SK-N-SH (cell line): ENCODE data around the gene OPA1. TPM values are rescaled to one million over a fixed set of nuclear protein-coding genes. Genes with fewer than 3 reads are reported as not detected.

Experiments used
- CTCF ChIA-PET: fragments of 300-600, 350-600 bp; formaldehyde crosslinking; extraction: SDS; loops from one replicate; lab custom pipeline; 2021; lab: Yijun Ruan, JAX
- POLR2A ChIA-PET: fragments of 350-600 bp; sonication (Branson Sonifier 250); formaldehyde crosslinking; extraction: SDS; loops from one replicate; lab custom pipeline; 2020; ENCODE audit warnings: antibody characterized with exemption, inconsistent platforms; lab: Yijun Ruan, JAX
- DNase-seq: peaks from one replicate; pipeline ENCODE4 v3.0.0; 2012
- H2AFZ ChIP-seq: fragments of 200-600 bp; sonication (generic); 2 replicates; pipeline ENCODE4 v1.8.1; 2016; ENCODE audit warnings: antibody characterized with exemption, mild to moderate bottlenecking, low read depth
- H3F3A ChIP-seq: fragments of 200-600 bp; sonication (generic); replicated peaks from 2 replicates; pipeline ENCODE3; 2016; ENCODE audit warnings: antibody characterized with exemption, mild to moderate bottlenecking; ENCODE audit not compliant: insufficient read depth
- H3K27ac ChIP-seq, 2 experiments: fragments of 200-500 bp in 1 of 2; fragments of 200-600 bp in 1 of 2; sonication (Bioruptor generic) in 1 of 2; sonication (generic), shearing (Covaris generic) in 1 of 2; 2 replicates each; pipeline versions ENCODE4 v1.5.1 to v1.6.1; 2014 to 2016; ENCODE audit warnings: low read depth in 2 of 2, inconsistent platforms in 1 of 2, low read length in 1 of 2, mild to moderate bottlenecking in 1 of 2, mixed read lengths in 1 of 2
- H3K27me3 ChIP-seq: fragments of 200-600 bp; sonication (generic), shearing (Covaris generic); 2 replicates; pipeline ENCODE4 v1.6.1; 2016; ENCODE audit warnings: mixed run types; ENCODE audit not compliant: insufficient read depth
- H3K36me3 ChIP-seq, 2 experiments: fragments of 200-500 bp in 1 of 2; fragments of 200-600 bp in 1 of 2; sonication (Bioruptor generic) in 1 of 2; sonication (generic) in 1 of 2; replicated peaks in 1 of 2; 2 replicates each; pipeline versions ENCODE3 to v1.5.1; 2014 to 2016; ENCODE audit warnings: low read length in 1 of 2, mild to moderate bottlenecking in 1 of 2; ENCODE audit not compliant: insufficient read depth in 2 of 2, control insufficient read depth in 1 of 2
- H3K4me1 ChIP-seq, 2 experiments: fragments of 200-500 bp in 1 of 2; fragments of 200-600 bp in 1 of 2; sonication (Bioruptor generic) in 1 of 2; sonication (generic), shearing (Covaris generic) in 1 of 2; 2 replicates each; pipeline versions ENCODE4 v1.5.1 to v1.6.1; 2014 to 2016; ENCODE audit warnings: low read depth in 1 of 2, low read length in 1 of 2, mixed run types in 1 of 2; ENCODE audit not compliant: insufficient read depth in 2 of 2, control insufficient read depth in 1 of 2
- H3K4me2 ChIP-seq: fragments of 200-600 bp; sonication (generic), shearing (Covaris generic); 2 replicates; pipeline ENCODE4 v1.6.1; 2017; ENCODE audit warnings: mixed run types
- H3K4me3 ChIP-seq, 2 experiments: fragments of 200-500 bp in 1 of 2; fragments of 200-600 bp in 1 of 2; sonication (Bioruptor generic) in 1 of 2; sonication (generic), shearing (Covaris generic) in 1 of 2; 2 replicates each; pipeline versions ENCODE4 v1.5.1 to v1.8.1; 2014 to 2016; ENCODE audit warnings: low read depth in 2 of 2, inconsistent platforms in 1 of 2, low read length in 1 of 2, mild to moderate bottlenecking in 1 of 2, mixed read lengths in 1 of 2, moderate library complexity in 1 of 2
- H3K79me2 ChIP-seq: fragments of 200-600 bp; sonication (generic); 2 replicates; pipeline ENCODE4 v1.8.1; 2017; ENCODE audit warnings: mild to moderate bottlenecking; ENCODE audit not compliant: insufficient read depth
- H3K9ac ChIP-seq: fragments of 200-600 bp; sonication (generic); 2 replicates; pipeline ENCODE4 v1.6.1; 2017; ENCODE audit warnings: mixed run types
- H3K9me2 ChIP-seq: fragments of 200-600 bp; sonication (generic); 2 replicates; pipeline ENCODE4 v1.6.1; 2017; ENCODE audit warnings: mixed run types
- H3K9me3 ChIP-seq: fragments of 200-600 bp; sonication (generic); 2 replicates; pipeline ENCODE4 v1.6.1; 2017; ENCODE audit warnings: mixed run types, mild to moderate bottlenecking, moderate library complexity
- H4K20me1 ChIP-seq: fragments of 200-600 bp; sonication (generic); 2 replicates; pipeline ENCODE4 v1.6.1; 2017; ENCODE audit warnings: mild to moderate bottlenecking, mixed run types; ENCODE audit not compliant: insufficient read depth
- FOSL2 ChIP-seq: IDR thresholded peaks from 2 replicates; pipeline ENCODE4 v1.4.0; 2012; ENCODE audit warnings: low read depth, mild to moderate bottlenecking, moderate library complexity, borderline replicate concordance
- GATA2 ChIP-seq: sonication (generic); formaldehyde crosslinking; IDR thresholded peaks from 2 replicates; pipeline ENCODE4 v1.5.0; 2020; ENCODE audit warnings: mild to moderate bottlenecking, missing genetic modification reagents
- MXI1 ChIP-seq: IDR thresholded peaks from 2 replicates; pipeline ENCODE4 v1.6.1; 2012; ENCODE audit warnings: mild to moderate bottlenecking, low read depth, low read length, improper control_type of control experiment
- NRF1 ChIP-seq: IDR thresholded peaks from 2 replicates; pipeline ENCODE4 v1.6.1; 2012; ENCODE audit warnings: low read depth, mild to moderate bottlenecking, low read length
- RAD21 ChIP-seq: IDR thresholded peaks from 2 replicates; pipeline ENCODE4 v1.6.1; 2012; ENCODE audit warnings: mild to moderate bottlenecking, low read length
- YY1 ChIP-seq: IDR thresholded peaks from 2 replicates; pipeline ENCODE4 v1.4.0; 2012; ENCODE audit warnings: low read depth, mild to moderate bottlenecking
- WGBS: methylation state at CpG from one replicate; pipeline ENCODE4 v1.1.6; 2017; ENCODE audit warnings: low lambda C conversion rate; 5-methylcytosine and 5-hydroxymethylcytosine counted together
- polyA plus RNA-seq, 3 experiments: library from polyadenylated mRNA; depleted of rRNA; stranded (reverse); fragments of >200 nt; gene quantifications; 2 replicates each; pipeline ENCODE4 v1.2.3, GENCODE V29; 2012
- TF ChIP-seq, protein P1 (sequence below): IDR thresholded peaks from 2 replicates; pipeline ENCODE4 v1.6.1; 2012; ENCODE audit warnings: mild to moderate bottlenecking, low read depth, low read length, moderate library complexity

Gene OPA1
- polyA plus RNA-seq, 1 of the 3 experiments (the other 2 are of a cell fraction), result 11.4 TPM

DNA sequence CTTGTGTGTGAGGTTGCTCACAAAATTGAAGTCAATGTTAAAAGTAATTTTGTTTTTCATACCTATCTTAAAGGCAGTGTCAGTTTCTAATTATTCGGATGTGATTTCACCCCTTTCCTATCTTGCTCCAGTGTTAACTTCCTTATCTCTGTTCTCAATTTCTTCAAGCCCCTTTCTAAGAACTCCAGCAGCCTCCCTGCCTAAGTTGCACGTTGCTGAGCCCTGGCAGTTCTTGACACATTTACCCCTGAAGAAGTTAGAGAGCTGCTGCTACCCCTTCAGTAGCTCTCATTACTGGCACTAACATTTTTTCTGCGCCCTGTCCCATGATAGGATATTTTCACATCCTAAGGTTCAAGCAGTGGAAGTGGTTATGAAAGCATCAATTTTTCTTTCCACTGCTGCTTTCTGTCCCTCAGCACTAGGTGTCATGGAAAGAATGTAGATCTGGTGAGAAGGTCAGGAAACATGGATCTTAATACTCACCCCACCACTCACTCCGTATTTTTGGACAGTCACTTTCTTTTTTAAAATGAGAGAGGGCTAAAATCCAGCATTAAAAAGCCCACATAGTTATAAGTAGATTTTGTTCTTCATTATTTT is 62.9 kb downstream of the OPA1 start:
- no peak for DNase-seq
- Histone ChIP-seq H3K9me2 (no peaks in the 10 kb centered on the region), H2AFZ (no peak overlapping the region), H3K36me3 (peaks cover 50 to 68% of the 10 kb centered on the region in 2 experiments), H4K20me1 (no peaks in the 10 kb centered on the region), H3K4me2 (no peak overlapping the region), H3K79me2 (no peaks in the 10 kb centered on the region), H3K9me3 (no peaks in the 10 kb centered on the region), H3K27me3 (no peaks in the 10 kb centered on the region), H3K4me1 (no peaks in the 10 kb centered on the region), H3F3A (no peaks in the 10 kb centered on the region), H3K27ac (no peak overlapping the region), H3K9ac (no peak overlapping the region), H3K4me3 (no peak overlapping the region)
- ChIA-PET POLR2A (no interaction called here), CTCF (interaction anchor here (0.8 to 2.6 kb wide), 4 partner anchors 8 to 660 kb away, joined by 3 to 10 read pairs (median 8); no protein-coding TSS in a partner anchor)
- 90% methylated on average over 4 of the region's 4 CpGs for WGBS
- no peak for TF ChIP-seq NRF1
- TF ChIP-seq MXI1, result no peak
- TF ChIP-seq GATA2 (CRISPR knock-in tag), result no peak
- TF ChIP-seq, protein P1, sequence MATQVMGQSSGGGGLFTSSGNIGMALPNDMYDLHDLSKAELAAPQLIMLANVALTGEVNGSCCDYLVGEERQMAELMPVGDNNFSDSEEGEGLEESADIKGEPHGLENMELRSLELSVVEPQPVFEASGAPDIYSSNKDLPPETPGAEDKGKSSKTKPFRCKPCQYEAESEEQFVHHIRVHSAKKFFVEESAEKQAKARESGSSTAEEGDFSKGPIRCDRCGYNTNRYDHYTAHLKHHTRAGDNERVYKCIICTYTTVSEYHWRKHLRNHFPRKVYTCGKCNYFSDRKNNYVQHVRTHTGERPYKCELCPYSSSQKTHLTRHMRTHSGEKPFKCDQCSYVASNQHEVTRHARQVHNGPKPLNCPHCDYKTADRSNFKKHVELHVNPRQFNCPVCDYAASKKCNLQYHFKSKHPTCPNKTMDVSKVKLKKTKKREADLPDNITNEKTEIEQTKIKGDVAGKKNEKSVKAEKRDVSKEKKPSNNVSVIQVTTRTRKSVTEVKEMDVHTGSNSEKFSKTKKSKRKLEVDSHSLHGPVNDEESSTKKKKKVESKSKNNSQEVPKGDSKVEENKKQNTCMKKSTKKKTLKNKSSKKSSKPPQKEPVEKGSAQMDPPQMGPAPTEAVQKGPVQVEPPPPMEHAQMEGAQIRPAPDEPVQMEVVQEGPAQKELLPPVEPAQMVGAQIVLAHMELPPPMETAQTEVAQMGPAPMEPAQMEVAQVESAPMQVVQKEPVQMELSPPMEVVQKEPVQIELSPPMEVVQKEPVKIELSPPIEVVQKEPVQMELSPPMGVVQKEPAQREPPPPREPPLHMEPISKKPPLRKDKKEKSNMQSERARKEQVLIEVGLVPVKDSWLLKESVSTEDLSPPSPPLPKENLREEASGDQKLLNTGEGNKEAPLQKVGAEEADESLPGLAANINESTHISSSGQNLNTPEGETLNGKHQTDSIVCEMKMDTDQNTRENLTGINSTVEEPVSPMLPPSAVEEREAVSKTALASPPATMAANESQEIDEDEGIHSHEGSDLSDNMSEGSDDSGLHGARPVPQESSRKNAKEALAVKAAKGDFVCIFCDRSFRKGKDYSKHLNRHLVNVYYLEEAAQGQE, result no peak
- TF ChIP-seq RAD21, result no peak
- no peak for TF ChIP-seq YY1

DNA sequence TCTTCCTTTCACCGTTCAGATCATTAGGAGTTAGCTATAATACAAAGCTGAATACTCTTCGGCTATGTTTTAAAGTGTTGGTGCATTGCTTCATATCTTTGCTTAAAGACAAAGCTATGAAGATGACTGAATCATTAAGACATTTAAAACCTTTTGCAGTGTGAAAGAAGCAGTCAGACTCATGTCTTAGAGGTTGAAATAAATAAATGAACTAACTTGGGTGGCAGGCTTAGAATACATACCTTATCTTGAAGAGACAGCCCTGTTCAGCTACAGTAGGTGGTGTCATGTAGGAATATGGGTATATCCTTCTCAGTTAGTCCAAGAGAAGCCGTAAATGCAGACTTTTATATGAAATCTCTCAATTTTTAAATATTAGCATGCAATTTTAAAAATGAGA is 63.4 kb downstream of the OPA1 start:
- Histone ChIP-seq H3K9me2 (no peaks in the 10 kb centered on the region), H3K4me3 (no peak overlapping the region), H3K9ac (no peak overlapping the region), H3K27ac (no peak overlapping the region), H3K36me3 (peaks cover 53 to 70% of the 10 kb centered on the region in 2 experiments), H3K9me3 (no peaks in the 10 kb centered on the region), H2AFZ (no peak overlapping the region)
- POLR2A ChIA-PET, result no interaction called here
- 96% methylated on average over 3 of the region's 3 CpGs for WGBS
- CTCF ChIA-PET, result interaction anchor here (0.6 to 2.6 kb wide), 2 partner anchors 9 to 658 kb away, joined by 4 to 10 read pairs; no protein-coding TSS in a partner anchor
- no peak for TF ChIP-seq FOSL2
- TF ChIP-seq, all 33 proteins: peak for 0
- H4K20me1 ChIP-seq, result no peaks in the 10 kb centered on the region
- DNase-seq, result no peak
- no peaks in the 10 kb centered on the region for H3K27me3 ChIP-seq
- H3K4me2 ChIP-seq, result no peak overlapping the region
- H3K79me2 ChIP-seq, result no peaks in the 10 kb centered on the region
- H3K4me1 ChIP-seq, result no peaks in the 10 kb centered on the region
- H3F3A ChIP-seq, result no peaks in the 10 kb centered on the region
